GM23338 (cell line): Measurements from ENCODE around the gene ADAM15. TPM values are rescaled to one million over a fixed set of nuclear protein-coding genes. Genes with fewer than 3 reads are reported as not detected.

Experiments used
- ETS1 ChIP-seq: IDR thresholded peaks from 2 replicates; pipeline ENCODE4 v1.6.1; 2016; ENCODE audit warnings: antibody characterized with exemption
- NANOG ChIP-seq: IDR thresholded peaks from 2 replicates; pipeline ENCODE4 v1.6.1; 2016; ENCODE audit warnings: antibody characterized with exemption, borderline replicate concordance
- REST ChIP-seq: IDR thresholded peaks from one replicate; pipeline ENCODE4 v1.6.1; 2018; ENCODE audit warnings: antibody characterized with exemption; ENCODE audit not compliant: unreplicated experiment
- ZNF114 ChIP-seq: fragments of 250-450 bp; sonication (Bioruptor Pico); IDR thresholded peaks from 2 replicates; pipeline ENCODE4 v1.5.0; 2020; ENCODE audit warnings: mild to moderate bottlenecking, moderate library complexity
- ZNF462 ChIP-seq: fragments of 250-450 bp; sonication (Bioruptor Pico); IDR thresholded peaks from 2 replicates; pipeline ENCODE4 v1.5.0; 2020; ENCODE audit warnings: mild to moderate bottlenecking, moderate library complexity
- polyA plus RNA-seq: library from polyadenylated mRNA; unstranded; fragments of >200 nt; fragmentation: Nextera tagmentation; extraction: Ambion mirVana; gene quantifications from 2 replicates; pipeline ENCODE4 v1.2.1, GENCODE V29; 2016
- total RNA-seq: library from RNA; depleted of rRNA; stranded (reverse); fragments of >200 nt; shearing (Covaris generic); gene quantifications from 2 replicates; pipeline ENCODE4 v1.2.3, GENCODE V29; 2014

Gene ADAM15
- total and polyA plus RNA-seq, 2 experiments from 2014 or later = 24.2 to 31.1 TPM

GRCh38 chr1:155049651-155050559, 1.2 kb upstream of the ADAM15 start (continued):
- TF ChIP-seq ZNF462 (CRISPR knock-in tag) (no peak), ETS1 (no peak), REST (no peak), NANOG (no peak), ZNF114 (CRISPR knock-in tag) (no peak)
